Right ventricle myocardium inferior (tissue), 1 donor: Measurements from ENCODE around the gene SLC7A7. TPM values are rescaled to one million over a fixed set of nuclear protein-coding genes. Genes with fewer than 3 reads are reported as not detected.
"Not testable (repeated sequence)": the region's sequence is repeated elsewhere in the genome, so short reads cannot be mapped to it uniquely, and the experiment has no call there.

Experiments
- ATAC-seq: fragments of 200-7000 bp; cut with Tn5 transposase; one replicate; pipeline ENCODE4 v1.9.1; 2020; ENCODE audit warnings: mild to moderate bottlenecking, moderate library complexity
- DNase-seq: peaks from one replicate; pipeline ENCODE4 v3.0.0; 2021; ENCODE audit errors: missing footprints
- intact Hi-C: fragments of 100-400 bp; cut with DNase I; formaldehyde crosslinking; loops from one replicate; pipeline ENCODE4 v1.11.0; 2022
- total RNA-seq: library from RNA; stranded (reverse); fragmentation: NEBNext Ultra II Directional; extraction: Animal tissue kit (Norgen Biotek cat#: 25700); gene quantifications from one replicate; pipeline ENCODE4 v1.2.1, GENCODE V29; 2021
- donor health status: DM: no; HTN: yes; CAD: no; lungs with severe emphysema.

Gene SLC7A7
- total RNA-seq, 1 donor from 2014 or later: 5.8 TPM

DNA sequence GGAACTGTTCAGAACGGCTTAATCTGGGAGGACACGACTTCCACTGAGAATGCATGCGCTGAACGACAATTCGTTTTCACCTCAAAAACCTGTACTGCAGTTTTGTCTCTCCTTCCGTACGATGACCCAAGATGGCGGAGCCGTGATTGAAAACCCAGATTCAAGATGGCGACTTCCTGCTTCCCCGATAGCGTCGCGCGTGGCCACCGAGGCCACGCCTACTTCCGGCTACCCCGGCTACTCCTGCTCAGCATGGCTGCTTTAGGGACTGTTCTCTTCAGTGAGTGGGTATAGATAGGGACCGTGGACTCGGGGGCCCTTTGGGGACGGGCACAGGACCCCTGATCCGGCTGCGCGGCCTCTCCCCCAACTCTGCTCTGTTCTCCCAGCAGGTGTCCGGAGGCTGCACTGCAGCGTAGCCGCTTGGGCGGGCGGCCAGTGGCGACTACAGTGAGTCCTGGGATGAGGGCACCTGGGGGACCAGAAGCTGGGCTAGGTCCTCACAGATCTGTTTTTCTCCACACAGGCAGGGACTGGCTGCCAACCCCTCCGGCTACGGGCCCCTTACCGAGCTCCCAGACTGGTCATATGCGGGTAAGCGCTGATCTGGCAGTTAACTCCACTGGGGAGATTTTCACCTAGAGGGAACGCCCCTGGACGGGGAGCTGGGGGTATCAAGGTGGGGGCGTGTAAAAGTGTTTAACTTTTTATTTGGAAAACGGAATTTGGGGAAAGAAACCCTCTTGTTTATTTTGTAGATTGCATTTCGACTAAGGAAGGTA, 14.6 kb upstream of the SLC7A7 start, which contains the start of gene MRPL52:
Gene MRPL52 (plus strand): TSS at position 227 of the 782 bp plus-strand sequence. CDS start 26 bp downstream, at position 253.
- DNase-seq: peak; percentile 94
- intact Hi-C loops: loop anchor here (5.0 to 10.0 kb wide), 3 partner anchors 37 to 435 kb away; partner anchors contain the start of gene RBM23
- peak; percentile 95 for ATAC-seq

DNA sequence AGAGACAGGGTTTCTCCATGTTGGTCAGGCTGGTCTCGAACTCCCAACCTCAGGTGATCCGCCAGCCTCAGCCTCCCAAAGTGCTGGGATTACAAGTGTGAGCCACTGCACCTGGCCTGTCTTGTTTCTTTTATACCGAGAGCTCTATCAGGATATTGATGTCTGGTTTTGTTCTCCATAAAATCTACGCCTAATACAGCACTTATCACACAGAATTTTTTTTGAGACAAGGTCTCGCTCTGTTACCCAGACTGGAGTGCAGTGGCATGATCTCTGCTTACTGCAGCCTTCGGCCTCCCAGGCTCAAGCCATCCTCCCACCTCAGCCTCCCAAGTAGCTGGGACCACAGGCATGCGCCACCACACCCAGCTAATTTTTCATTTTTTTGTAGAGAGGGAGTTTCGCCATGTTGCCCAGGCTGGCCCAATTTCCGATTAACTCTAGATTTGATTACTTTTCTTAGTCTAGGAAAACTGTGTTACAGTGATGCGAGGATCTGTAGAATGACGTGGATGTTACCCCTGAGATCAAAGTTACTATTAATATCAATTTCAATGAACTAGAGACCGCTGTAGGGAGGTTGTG, 13.9 kb upstream of the SLC7A7 start:
- not testable (repeated sequence) for DNase-seq
- intact Hi-C loops: loop anchor here (5.0 to 10.0 kb wide), 3 partner anchors 38 to 434 kb away; partner anchors contain the start of gene RBM23
- peak; percentile 6 for ATAC-seq

DNA sequence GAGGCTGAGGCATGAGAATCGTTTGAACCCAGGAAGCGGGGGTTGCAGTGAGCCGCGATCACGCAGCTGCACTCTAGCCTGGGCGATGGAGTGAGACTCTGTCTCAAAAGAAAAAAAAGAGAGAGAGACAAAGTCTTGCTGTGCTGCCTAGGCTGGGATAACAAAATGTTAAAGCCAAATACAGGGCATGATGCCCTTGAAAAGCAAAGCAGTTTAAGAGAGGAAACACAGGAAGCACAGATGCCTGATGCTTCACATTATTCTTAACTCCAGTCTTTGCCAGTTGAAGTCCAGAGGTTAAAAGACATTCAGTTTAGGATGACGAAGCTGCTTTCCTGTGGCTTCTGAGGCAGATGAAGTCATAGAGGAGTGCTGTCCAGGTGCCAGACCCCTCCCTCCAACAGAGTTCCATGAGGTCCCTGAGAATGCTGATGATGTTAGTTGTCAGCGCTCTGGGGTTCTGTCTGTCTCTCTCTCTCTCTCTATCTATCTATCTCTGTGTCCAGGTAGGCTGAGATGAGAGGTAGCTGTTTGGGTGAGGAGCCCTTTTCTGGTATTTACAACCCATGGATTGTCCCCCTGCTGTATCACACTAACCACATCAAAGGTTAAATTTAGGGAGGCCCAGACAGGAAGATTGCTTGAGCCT, 9.6 kb upstream of the SLC7A7 start:
- DNase-seq (peak; percentile 59), ATAC-seq (no peak)
- intact Hi-C loops: loop anchor here (5.0 to 10.0 kb wide), 5 partner anchors 42 to 430 kb away; partner anchors contain the start of genes OXA1L and RBM23

DNA sequence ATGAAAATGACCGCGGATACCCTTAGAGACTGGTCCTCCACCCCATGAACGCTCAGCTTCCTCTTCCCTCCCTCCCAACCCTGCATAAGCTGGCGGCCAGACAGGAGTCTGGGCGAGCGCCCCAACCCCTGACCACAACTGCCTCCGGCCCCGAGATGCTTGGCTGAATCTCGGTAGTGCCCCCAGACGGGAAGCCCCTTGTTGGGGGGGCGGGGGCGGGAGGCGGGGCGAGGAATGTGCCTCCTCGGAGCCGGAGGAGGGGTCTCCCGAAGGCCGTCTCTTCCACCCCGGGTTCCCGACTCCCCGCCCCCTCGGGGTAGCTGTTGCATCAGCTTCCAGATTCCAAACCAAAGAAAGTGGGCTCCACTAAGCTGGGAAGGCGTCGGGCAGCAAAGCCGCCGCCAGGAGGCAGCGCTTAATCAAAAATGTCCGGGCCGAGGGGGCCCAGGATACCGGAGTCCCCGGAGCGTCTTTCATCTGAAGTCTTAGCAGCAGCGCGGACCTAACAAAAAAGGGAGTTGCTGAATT, 7.4 kb upstream of the SLC7A7 start:
- DNase-seq (peak; percentile 86), ATAC-seq (peak; percentile 86)
- intact Hi-C loops: loop anchor here (1.0 to 10.0 kb wide), 4 partner anchors 31 to 428 kb away; partner anchors contain the start of gene OXA1L

DNA sequence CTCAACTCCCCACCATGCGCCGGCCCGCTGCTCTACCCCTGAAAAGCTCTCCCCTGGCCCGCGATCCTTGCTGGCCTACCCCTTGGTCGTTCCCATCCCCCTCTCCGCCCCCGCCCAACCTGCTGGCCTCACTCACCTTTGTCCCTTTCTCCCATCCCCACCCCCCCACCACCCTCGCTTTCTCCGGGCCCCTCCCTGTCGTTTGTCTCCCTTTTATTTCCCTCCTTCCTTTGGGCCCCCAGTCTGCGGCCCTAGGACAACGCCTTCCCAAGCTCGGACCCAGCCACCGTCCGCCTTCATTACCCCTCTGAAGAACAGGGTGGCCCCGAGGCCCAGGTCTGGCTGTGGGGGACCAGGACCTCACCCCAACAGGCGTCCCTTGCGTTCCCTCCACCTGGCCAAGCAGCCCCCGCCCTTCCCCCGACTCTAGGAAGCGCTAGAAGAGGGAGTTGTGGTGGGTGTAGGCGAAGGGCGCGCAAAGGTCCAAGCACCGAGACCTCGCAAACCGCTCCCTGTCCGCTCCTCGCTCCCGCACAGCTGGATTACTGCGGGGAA, 6.9 kb upstream of the SLC7A7 start:
- ATAC-seq: no peak
- peak; percentile 39 for DNase-seq
- intact Hi-C loops: loop anchor here (5.0 to 10.0 kb wide), 3 partner anchors 55 to 427 kb away; partner anchors contain the start of gene OXA1L

DNA sequence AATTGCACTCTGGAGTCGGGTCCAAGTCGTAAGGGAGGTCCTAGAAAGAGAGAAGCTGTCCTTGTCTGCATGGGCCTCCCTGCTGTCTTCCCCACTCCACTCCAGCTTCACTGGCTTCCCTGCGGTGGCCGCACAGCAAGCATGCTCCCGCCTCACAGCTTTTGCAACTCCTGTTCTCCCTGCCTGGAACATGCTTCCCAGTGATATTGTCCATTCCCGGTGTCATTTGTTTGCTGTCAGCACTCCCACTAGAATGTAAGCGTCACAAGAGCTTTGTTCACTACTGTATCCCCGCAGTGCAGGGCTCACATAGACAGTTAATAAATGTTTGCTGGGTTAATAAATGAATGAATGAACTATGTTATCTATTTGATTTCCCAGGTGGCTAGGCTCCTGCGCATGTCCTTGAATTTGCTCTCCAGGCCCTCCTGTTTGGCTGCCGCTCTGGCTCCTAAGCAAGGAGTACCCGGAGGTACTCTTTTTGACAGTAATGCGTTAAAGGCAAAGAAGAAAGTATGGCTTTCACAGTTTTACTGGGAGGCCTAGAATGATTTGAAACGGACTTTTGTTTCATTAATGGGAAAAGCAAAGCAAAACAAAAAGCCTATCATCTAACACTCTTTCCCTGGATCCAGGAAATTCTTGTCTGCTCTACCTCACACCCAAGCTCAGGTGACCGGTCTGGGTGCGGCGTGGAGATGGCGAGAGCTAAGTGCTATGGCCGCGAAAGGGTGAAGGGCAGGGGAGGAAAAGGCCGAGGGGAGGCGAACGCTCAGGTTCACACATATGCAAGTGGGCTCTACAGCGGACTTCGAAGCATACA, 6.2 kb upstream of the SLC7A7 start:
- intact Hi-C loops: loop anchor here (5.0 to 10.0 kb wide), 3 partner anchors 54 to 427 kb away; partner anchors contain the start of gene OXA1L
- ATAC-seq (peak; percentile 26), DNase-seq (peak; percentile 49)

DNA sequence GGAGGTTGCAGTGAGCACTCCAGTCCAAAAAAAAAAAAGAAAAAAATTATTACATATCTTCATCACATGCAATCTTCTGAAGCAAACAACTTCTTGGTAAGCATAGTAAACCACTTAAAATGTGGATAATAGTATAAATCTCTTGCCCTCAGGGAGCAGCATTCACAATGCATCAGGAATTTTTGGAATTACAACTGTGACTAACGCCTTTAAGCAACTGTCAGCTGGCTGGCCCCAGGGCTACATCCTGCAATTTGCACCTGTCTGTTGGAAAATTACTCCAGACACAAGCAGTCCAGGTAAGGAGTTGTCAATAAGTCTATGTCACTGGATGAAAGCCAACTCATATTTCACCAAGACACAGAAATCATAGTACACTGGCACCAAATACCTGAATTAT, 5.5 kb upstream of the SLC7A7 start:
- DNase-seq: no peak
- ATAC-seq: no peak
- intact Hi-C loops: loop anchor here (5.0 to 10.0 kb wide), 3 partner anchors 53 to 426 kb away; partner anchors contain the start of gene OXA1L

DNA sequence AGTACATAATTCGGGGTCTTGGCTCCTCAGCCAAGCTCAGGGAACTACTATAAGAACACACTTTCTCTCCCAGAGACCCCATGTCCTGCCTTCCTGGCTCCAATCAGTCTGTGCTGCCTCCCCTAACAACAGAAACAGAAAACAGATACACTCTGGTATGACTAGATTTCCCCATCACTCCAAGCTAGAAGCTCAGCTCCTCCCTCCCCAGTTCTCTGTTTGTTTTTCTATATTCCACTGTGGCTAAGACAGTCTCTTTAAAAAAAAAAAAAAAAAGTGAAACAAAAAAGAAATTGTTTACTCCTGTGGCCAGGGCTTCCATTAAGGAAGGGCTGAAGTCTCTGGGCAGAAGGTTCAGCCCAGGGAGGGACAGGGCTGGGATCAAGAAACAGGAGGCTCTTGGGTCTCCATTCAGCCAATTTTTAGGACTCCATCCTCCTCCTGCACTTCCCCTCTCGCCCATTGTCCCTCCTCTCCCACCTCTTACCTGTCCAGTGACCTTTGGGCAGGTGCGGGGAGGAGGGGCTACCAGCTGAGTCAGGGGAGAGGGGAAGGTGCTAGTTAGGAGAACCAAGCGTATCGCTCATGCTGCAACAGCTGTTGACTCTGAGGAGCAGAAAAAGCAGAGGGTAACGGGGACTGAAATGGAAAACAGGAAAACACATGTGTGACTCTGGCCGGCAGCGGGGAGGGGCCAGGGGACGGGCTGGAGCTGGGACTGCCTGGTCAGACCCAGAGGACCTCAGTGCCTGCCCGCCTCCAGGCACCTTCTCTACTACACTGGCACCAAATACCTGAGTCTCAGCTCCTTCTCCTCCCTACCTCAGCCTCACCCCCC, 4.1 kb upstream of the SLC7A7 start:
- intact Hi-C loops: no loop called here

DNA sequence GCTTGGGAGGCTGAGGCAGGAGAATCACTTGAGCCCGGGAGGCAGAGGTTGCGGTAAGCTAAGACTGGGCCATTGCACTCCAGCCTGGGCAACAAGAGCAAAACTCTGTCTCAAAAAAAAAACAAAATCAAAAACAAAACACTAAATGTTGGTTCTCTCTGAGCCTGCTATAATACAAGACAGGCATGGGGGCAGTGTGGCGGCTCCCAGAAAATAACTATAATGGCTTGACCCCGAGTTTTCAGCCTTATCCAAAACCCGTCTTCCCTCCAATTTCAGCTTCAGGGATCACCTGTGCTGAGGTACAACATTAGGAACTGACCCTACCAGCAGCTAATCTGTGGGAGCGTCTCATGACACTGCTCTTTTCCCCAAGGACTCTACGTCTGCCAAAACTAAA, 862 bp downstream of the SLC7A7 start:
- DNase-seq (no peak), ATAC-seq (no peak)
- intact Hi-C loops: no loop called here

More for the DNA sequence above, 4.1 kb upstream of the SLC7A7 start:
- ATAC-seq (no peak), DNase-seq (peak; percentile 73)

DNA sequence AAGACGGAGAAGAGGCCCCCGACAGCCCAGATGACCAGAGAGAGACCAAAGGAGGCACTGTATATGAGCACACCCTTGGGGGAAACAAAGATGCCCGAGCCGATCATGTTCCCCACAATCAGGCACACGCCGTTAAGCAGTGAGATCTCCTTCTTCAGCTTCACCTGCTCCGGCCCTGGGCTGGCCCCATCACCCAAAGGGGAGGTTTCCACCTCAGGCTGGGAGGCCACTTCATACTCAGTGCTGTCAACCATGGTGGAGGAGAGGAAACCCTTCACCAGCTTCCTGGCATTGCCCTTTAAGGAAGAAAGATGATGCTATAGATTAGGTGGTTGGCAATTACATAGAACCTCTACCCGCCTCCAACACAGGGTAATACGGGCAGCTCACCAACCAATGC, 2.1 kb downstream of the SLC7A7 start:
- DNase-seq (no peak), ATAC-seq (no peak)
- intact Hi-C loops: no loop called here

DNA sequence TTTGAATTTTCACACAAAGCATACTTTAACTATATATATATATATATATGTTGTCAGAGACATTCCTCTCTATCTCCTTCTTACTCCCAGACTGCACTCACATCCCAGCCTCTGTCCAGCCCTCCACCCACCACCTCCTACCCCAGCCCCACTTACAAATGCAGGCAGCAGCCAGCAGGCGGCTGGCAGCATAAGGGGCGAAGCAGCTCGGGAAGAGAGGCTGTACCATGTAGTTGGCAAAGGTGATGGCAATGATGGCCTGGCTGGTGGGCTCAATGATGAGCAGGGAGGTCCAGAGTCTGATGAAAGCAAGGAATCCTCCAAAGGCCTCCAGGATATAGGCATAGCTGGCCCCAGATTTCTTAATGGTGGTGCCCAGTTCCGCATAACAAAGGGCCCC, 2.5 kb downstream of the SLC7A7 start:
- DNase-seq (no peak), ATAC-seq (no peak)
- intact Hi-C loops: no loop called here

DNA sequence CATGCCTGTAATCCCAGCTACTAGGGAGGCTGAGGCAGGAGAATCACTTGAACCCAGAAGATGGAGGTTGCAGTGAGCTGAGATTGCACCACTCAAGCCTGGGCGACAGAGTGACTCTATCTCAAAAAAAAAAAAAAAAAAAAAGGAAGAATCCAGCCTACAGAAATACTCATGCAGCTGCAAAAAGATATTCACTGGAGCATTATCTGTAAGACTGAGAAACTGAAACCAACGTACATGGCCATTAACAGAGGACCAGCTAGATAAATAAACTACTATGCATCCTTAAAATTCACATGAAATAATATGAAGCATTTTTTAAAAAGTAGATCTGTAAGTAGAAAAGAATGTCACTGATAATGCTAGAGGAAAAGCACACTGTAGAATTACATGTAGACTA, 3.5 kb downstream of the SLC7A7 start:
- ATAC-seq: no peak
- no peak for DNase-seq
- intact Hi-C loops: no loop called here

DNA sequence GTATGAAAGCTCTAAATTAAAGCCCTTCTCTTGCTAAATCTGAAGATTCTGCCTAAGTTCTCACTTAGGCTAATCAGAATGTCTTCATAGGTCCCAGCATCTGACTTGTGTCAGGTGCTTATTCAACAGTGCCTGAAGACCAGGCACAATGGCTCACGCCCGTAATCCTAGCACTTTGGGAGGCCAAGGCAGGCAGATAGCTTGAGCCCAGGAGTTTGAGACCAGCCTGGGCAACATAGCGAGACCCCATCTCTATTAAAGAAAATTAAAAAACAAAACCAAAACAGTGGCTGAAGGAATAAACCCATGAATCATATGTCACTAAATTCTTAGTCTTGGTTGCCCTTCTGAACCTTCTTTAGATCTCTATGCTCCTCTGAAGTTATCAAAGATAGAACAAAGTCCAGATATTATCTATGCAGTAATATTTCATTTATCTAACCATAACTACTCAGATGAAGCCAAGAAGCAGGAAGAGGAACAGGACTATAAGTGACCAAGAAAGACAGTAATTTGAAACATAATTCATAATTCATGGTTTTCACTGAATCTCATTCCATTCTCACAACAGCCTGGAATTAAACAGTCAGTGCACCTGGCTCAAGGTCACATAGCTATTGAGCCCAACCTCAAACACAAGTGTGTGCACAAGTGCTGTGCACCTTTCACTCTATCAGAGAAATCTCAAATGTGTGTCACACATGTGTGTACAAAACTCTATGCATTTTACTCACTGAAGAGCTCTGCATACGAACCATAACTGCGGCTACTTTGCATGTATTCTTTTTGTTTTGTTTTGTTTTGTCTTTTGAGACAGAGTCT, 6.6 kb downstream of the SLC7A7 start:
- ATAC-seq (no peak), DNase-seq (no peak)
- intact Hi-C loops: no loop called here

DNA sequence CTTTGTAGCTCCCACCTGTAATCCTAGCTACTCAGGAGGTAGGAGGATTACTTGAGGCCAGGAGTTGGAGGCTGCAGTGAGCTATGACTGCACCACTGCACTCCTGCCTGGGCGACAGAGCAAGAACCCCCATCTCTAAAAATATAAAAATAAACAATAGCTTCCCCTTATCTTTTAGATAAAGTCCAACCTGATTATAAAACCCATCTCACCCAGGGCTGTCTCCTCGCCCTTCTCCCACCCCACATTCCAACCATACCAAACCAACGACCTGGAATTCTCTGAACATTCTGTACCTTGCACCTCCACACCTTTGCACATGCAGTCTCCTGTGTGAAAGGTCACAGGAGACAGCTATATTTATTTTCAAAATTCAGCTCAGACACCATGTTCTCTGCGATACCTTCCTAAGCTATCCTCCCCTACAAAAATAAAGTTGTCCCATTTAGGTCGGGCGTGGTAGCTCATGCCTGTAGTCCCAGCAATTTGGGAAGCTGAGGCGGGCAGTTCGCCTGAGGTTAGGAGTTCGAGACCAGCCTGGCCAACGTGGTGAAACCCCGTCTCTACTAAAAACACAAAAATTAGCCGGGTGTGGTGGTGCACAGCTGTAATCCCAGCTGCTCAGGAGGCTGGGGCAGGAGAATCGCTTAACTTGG, 7.7 kb downstream of the SLC7A7 start:
- ATAC-seq (no peak), DNase-seq (no peak)
- intact Hi-C loops: no loop called here

DNA sequence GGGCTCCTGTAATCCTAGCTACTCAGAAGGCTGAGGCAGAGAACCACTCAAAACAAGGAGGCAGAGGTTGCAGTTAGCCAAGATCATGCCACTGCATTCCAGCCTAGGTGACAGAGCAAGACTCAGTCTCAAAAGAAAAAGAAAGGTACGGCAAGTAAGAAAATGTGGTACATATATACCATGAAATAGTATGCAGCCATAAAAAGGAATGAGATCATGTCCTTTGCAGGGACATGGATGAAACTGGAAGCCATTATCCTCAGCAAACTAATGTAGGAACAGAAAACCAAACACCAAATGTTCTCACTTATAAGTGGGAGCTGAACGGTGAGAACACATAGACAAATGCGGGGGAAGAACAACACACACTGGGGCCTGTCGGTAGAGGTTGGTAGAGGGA, 10.0 kb downstream of the SLC7A7 start:
- ATAC-seq, intact Hi-C loops, DNase-seq: not testable (repeated sequence)

DNA sequence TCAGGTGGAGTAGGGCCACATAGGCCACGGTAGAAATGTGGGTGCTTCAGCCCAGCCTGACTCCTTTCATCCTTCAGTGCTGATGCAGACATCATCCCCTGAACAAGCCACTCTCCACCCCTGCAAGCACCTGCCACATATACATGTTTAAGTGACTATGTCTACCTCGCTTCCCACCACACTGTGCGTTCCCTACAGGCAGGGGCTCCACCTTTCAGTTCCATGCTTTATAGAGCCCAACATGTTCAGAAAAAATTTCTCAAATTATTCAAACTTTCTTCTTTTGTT, 11.6 kb downstream of the SLC7A7 start:
- intact Hi-C loops: no loop called here
- ATAC-seq (no peak), DNase-seq (no peak)
